GM10266 (cell line): ENCODE results near the gene SMG7.

Source experiments
- DNase-seq: peaks from one replicate; pipeline ENCODE4 v3.0.0; 2012; ENCODE audit errors: extremely low spot score
- TF ChIP-seq, protein P1 (sequence below): IDR thresholded peaks from 2 replicates; pipeline ENCODE4 v1.5.1; 2012; ENCODE audit warnings: mild to moderate bottlenecking, low read depth; ENCODE audit not compliant: control insufficient read depth, insufficient read depth; ENCODE audit errors: missing control alignments

Gene SMG7

DNA sequence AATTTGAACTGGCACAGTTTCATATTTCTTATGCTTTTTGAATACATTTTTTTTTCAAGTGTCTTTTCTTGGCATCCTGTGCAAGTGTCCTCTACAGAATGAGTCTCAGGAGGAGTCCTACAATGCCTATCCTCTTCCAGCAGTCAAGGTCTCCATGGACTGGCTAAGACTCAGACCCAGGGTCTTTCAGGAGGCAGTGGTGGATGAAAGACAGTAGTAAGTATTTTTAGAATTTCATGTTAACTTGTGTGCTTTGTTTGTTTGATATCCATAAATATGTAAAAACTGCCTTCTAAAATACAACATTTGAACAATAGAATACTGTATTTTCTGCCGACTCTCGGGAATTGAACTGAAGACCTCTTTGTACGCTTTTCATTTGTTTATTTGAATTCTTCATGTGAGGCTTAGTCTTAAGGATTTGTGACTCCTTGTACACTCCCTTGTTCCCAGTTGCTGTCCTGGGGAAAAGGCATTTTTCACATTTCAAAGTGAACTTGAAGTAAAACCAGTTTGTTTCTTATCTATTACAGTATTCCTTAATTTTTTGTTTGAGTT lies 61.4 kb downstream of the SMG7 start:
- TF ChIP-seq, protein P1, sequence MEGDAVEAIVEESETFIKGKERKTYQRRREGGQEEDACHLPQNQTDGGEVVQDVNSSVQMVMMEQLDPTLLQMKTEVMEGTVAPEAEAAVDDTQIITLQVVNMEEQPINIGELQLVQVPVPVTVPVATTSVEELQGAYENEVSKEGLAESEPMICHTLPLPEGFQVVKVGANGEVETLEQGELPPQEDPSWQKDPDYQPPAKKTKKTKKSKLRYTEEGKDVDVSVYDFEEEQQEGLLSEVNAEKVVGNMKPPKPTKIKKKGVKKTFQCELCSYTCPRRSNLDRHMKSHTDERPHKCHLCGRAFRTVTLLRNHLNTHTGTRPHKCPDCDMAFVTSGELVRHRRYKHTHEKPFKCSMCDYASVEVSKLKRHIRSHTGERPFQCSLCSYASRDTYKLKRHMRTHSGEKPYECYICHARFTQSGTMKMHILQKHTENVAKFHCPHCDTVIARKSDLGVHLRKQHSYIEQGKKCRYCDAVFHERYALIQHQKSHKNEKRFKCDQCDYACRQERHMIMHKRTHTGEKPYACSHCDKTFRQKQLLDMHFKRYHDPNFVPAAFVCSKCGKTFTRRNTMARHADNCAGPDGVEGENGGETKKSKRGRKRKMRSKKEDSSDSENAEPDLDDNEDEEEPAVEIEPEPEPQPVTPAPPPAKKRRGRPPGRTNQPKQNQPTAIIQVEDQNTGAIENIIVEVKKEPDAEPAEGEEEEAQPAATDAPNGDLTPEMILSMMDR = no peak
- no peak for DNase-seq

DNA sequence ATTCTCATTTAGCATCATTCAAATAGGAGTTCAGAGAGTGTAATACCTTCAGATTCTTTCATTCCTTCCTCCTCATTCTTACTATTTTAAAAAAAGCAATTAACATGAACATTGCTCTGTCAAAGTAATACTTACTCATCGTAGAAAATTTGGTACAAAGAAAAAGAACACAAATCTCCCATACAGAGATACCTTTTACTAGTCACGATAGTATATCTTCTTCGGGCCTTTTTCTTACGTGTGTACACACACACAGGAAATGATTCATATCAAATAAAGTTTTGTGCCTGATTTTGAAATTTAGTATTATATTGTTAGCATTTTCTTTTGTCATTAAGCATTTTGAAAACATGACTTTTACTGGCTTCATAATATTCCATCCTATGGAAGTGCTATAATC lies 65.1 kb downstream of the SMG7 start:
- TF ChIP-seq, protein P1 = no peak
- DNase-seq = no peak

DNA sequence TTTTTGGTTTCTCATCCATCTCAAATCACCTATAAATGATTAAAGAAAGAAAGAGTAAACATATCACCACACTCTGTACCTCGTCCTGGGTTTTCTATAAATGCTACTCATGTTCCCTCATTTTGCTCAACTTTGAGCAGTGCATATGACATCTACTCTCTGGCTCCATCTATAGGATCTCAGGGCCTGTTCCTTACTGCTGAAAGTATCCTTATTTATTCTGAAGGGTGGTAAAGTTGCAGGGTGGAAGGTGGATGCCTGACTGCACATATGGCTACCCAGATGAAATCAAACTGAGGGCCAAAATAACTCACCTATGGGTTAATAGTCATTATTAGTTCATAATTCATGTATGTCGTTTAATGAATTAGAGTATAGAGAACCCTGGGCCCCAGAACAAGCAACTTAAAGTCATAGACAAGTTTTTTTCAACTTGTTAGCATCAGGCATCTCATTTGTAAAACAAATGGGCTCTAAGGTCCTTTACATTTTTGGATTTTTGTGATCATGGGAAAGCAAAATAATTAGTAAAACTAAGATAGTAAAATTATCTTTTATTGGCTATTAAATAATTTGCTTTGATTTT lies 71.4 kb downstream of the SMG7 start:
- TF ChIP-seq, protein P1 = peak; percentile 64
- peak; percentile 28 for DNase-seq

DNA sequence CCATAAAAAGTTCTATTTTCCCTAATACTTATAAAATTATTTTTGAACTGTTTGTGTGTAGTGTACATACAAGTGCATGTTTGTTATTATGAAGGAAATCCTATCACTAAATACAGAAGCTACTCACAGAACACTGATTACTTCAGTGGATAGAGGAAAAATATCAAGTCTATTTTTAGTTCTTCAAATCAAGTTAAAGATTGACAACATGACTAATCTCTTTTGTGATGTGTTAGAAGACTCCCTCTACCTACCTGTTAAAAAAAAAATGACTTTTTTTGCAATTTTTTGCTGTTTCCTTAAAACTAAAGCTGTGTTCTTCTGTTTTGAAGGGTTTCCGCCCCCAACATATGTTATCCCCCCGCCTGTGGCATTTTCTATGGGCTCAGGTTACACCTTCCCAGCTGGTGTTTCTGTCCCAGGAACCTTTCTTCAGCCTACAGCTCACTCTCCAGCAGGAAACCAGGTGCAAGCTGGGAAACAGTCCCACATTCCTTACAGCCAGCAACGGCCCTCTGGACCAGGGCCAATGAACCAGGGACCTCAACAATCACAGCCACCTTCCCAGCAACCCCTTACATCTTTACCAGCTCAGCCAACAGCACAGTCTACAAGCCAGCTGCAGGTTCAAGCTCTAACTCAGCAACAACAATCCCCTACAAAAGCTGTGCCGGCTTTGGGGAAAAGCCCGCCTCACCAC lies 72.4 kb downstream of the SMG7 start:
- TF ChIP-seq, protein P1 = no peak
- no peak for DNase-seq

DNA sequence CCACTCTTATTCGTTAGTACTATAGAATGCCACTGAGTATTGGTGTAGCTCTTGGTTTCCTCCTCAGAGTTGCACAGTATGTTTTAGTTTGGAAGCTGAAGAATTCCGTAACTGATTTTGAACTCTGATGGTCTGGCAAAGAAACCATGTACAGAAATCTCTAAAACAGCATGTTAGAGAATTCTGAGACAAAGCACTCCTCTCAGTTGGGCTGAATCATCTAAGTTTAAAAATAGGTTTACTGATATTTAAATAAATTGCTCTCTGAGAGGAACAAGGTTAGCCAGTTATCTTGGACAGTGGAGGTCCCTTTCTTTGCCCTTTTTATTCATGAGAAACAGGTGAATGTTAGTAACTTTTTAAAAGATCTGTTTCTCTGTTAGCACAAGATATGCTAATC lies 74.1 kb downstream of the SMG7 start:
- no peak for DNase-seq
- TF ChIP-seq, protein P1 = no peak

DNA sequence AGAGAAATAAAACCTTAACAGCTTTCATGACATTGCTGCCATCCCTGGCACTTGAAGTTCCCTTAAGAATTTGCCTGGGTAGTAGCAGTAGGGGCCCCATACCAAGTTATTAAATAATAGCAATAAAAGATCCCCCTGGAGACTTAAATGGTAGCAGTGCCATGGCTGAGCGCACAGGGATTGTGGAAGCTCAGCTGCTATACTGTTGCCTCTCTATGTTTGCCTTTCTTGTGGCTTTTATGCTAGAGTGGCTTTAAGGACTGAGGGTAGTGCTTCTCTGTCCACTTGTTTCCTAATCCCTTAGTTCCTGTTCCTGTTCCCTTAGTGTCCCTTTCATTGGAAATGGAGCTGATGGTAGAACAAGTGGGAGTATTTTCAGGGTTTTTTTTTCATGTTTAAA lies 75.8 kb downstream of the SMG7 start:
- no peak for DNase-seq
- TF ChIP-seq, protein P1 = no peak

DNA sequence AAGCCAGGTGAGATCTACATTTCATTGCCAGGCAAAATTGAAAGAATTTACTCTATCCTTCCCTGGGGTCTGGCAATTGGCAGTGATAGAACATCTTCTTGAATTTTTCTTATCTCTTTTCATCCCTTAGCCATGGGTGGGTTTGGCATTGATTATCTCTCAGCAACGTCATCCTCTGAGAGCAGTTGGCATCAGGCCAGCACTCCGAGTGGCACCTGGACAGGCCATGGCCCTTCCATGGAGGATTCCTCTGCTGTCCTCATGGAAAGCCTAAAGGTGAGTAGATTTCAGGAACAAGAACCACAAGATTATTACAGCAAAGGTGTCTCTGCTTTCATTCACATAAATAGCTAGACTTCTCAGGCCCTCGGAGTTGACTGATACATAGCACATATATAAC lies 78.6 kb downstream of the SMG7 start:
- no peak for DNase-seq
- TF ChIP-seq, protein P1 = no peak
